HG03460 (cell line): ENCODE results near the gene CRLF1.
"Not testable (repeated sequence)": the region's sequence is repeated elsewhere in the genome, so short reads cannot be mapped to it uniquely, and the experiment has no call there.

Experiments used
- ATAC-seq: cut with Tn5 transposase; IDR thresholded peaks from one replicate; pipeline ENCODE4 v1.9.1; 2021; ENCODE audit not compliant: unreplicated experiment

The CRLF1 gene

GRCh38 chr19:18608805-18609716 is 2.5 kb upstream of the CRLF1 start:
- no peak for ATAC-seq

- no peak for ATAC-seq
Measured at GRCh38 chr19:18608102-18608804, 1.7 kb upstream of the CRLF1 start.

DNA sequence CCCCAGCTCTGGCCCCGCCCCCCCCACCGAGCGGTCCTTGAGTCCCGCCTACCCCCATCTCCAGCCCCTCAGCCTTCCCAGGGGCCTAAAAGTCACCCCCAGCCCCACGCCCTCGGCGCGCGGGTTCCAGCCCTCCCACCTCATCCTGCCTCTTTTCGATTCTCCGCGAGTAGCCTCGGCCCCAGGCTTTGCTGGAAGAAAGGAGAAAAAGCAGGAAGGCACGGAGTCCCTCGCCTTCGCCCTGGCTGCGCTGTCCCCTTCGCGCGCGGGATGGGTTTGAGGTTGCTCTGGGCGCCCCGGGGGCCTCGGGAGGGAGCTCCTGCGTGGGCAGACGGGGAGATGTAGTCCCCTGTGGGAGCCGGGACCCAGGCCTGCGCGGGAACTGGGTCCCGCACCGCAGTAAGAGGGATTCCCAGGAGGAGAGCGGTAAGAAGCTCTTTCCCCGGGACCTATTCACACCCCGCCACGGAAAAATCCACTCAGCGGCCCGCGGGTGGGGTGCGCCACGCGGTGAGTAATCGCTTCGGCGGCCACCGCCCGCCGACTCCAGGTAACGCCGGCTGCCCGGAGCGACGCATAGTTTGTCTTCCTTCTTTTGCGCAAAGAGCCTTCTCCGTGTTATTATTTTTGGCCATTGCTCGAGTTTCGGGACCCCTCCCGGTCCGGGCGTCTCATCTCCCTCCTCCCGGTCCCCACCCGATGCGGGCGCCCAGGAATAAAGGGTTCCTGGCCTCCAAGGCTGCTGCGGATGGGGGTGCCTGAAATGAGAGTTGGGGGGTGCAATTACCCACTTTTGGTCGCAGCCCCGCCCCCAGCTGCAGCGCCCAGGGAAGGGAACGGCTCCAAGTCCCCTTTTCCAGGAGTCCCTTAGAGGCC is 865 bp upstream of the CRLF1 start:
- no peak for ATAC-seq

DNA sequence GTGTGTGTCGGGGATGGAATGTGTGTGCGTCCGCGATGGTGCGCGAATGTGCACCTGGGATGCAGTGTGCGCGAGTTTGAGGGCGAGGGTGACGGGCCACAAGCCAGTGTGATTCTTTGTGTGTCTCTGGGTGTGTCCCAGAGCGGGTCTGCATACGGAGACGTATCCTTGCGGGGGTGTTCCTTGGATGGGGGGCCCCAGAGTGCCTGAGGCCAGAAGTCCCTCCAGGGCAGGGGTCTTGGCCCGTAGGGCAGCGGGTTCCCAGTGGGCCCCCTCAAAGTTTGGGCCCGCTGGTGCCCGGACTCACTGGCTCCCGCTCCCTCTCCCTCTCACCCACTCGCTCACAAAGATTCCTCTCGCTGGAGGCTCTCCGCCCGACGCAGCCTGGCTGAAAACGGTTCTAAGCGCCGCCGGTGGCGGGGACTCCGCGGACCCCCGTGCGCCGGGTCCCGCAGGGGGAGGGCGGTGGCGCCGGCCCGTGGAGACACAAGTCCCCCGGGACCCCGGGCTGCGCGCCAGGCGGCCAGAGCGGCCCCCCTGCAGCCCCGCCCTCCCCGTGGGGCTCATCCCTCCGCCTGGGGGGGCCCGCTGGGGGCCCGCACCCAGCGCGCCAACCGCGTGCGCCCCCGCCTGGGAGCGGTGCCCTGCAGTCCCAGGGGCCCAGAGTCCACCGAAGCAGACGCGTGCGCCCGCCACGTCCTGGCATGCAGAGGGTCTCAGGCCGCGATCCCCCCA is 886 bp downstream of the CRLF1 start:
- ATAC-seq: no peak

DNA sequence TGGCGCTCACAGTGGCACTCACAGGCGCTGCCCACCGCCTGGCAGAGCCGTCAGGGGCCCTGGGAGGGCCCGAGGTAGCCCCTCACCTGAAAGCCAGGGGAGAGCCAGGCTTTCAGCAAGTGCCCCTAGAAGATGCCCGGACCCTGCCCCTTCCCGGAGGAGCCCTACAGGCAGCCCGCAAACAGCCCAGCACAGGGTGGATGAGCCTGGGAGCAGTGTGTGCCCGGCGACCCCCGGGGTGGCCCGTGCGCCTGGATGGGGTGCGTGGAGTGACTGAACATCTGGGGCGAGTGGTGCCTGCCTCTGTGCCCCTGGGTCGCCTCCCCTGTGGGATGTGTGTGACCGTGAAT is 1.4 kb downstream of the CRLF1 start:
- ATAC-seq: no peak

DNA sequence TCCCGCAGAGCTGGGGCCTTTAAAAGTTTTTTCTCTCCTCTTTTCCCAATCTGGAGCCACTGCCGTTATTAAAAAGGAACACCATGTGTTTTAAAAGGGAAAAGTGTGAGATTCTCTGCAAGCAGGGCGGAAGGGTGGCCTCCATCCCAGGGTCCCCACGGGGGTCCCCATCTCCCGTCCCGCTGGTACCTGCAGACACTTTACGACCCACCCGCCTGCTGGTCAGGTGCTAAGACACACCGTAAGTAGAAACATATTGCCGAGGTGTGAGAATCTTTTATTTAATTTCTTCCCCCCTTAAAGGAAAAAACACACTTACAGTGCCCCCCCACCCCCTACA is 1.8 kb downstream of the CRLF1 start:
- ATAC-seq: no peak

DNA sequence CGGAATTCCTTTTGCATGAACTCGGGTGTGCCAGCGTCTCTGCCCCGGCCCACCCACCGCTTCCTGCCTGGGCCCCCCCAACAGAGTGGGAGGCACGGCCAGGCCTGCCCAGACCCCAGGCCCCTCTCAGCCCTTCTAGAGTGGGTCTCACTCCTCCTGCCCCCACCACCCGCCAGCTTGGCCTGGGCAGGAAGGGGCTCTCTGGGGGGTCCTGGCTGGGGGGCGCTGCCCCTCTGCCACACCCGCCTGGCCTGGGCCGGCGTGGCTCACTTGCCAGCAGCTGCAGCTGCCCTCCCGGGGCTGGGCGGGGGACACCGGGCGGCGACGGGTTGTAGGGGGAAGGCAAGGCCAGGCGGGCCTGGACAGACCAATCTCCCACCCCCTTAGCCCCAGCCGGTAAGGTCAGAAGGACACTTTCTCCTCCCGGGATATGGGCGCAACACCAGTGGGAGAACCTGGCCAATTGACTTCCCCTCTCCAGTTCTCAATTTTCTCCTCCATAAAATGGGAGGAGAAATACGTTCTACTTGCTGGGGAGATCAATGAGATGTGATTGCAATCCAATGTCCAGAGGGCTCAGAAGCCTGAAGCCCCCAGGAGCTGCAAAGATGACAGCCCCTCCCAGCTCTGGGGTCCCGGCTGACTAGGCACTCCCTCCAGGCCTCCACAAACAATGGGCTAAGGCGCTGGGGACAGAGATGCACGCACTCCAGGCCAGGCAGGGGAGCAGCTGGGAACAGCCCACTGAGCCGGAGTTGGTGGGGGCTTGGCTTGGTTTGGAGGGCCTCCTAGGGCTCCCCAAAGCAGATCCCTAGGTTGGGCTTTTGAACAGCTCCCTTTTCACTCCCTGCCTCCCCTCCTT is 2.4 kb downstream of the CRLF1 start:
- ATAC-seq: no peak

DNA sequence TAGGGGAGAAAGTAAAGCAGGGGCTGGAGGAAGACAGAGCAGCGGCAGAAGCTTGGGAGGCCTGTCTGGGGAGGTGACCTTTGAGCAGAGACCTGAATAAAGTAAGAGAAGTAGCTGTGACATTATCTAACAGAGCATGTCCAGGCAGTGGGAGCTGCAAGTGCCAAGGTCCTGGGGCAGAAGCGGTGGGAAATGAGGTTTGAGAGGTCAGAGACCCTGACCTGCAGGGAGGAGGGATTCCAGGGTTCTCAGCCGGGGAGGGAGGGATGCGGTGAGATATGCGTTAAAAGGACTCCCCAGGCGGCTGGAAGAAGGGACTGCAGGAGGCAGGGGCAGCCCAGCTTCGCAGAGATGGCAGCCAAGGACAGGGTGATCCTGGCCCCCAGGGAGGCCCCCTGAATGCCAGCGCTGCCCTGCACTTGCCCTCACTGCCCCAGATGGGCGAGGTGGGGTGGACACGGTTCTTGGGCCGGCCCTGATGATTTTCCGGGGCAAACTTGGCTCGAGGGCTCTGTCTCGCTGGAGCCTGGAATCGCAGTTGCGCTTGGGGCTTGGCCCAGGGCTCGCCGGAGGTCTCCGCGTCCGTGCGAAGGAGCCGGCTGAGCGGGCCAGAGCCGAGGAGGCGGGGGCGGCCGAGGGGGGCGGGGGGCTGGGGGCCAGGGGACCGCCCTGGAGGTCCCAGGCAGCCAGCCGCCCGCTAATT is 3.2 kb downstream of the CRLF1 start:
- no peak for ATAC-seq

DNA sequence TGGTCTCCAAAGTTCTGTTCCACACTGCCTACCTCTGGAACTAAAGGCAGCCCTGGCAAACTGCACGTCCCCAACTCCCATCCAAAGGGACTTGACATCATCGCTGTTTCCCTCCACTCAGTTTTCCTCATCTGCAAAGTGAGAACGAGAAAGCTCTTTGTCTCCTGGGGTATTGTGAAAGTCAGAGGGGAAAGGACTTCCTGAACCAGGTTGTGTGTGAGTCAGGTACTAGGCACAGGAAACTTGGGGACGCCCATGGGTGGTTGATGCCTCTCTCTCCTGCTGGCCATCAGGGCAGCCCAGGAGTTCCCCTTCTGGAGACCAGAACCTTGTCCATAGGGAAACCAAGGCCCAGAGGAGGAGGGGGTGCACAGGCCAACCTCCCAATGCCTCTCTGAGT is 4.7 kb downstream of the CRLF1 start:
- ATAC-seq: no peak

- ATAC-seq: not testable (repeated sequence)
Measured at GRCh38 chr19:18600692-18601397, 5.8 kb downstream of the CRLF1 start.

GRCh38 chr19:18599485-18599884 is 7.1 kb downstream of the CRLF1 start:
- no peak for ATAC-seq

GRCh38 chr19:18597809-18598660 is 8.6 kb downstream of the CRLF1 start:
- ATAC-seq: no peak

GRCh38 chr19:18596752-18597157 is 9.8 kb downstream of the CRLF1 start:
- ATAC-seq: no peak

DNA sequence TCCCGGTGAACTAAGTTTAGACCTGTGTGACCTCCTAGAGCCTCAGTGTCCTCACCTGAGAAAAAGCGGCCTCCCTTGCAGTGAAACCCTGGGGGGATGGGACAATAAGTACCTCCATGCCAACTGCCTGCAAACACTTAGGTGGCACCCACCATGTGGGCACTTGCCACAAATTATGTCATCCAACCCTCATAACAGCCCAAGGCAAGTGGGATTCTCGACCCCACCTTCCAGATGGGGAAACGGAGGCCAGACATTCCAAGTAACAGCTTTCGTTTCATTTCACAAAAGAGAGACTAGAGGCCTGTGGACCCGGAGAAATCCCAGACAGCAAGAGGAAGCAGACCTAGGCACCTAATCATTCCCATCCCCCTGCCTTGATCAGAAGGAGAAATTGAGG is 11.1 kb downstream of the CRLF1 start:
- ATAC-seq: no peak

DNA sequence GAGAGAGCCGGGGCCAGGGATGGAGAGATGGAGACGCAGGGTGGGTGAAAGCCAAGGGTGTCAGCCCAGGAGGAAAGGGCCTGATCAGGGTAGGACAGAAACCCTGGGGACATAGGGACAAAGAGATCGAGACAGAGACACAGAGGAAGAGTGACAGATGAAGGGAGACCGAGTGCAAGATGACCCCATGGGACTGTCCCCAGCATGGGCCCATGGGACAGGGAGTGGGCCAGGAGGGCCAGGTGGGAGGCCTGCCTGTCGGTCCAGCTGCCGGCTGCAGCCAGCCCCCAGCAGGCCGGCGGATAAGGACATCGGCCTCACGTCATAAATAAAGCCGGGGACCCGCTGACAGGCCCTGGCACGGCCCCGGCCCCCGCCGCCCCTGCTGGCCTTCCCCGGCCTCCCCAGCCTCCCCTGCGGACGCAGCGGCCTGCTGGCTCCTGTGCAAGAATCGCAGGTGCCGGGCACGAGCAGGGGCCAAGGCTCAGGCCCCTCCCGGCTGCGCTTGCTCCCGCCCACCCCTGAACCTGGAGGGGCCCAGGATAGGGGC is 11.7 kb downstream of the CRLF1 start:
- ATAC-seq: no peak

DNA sequence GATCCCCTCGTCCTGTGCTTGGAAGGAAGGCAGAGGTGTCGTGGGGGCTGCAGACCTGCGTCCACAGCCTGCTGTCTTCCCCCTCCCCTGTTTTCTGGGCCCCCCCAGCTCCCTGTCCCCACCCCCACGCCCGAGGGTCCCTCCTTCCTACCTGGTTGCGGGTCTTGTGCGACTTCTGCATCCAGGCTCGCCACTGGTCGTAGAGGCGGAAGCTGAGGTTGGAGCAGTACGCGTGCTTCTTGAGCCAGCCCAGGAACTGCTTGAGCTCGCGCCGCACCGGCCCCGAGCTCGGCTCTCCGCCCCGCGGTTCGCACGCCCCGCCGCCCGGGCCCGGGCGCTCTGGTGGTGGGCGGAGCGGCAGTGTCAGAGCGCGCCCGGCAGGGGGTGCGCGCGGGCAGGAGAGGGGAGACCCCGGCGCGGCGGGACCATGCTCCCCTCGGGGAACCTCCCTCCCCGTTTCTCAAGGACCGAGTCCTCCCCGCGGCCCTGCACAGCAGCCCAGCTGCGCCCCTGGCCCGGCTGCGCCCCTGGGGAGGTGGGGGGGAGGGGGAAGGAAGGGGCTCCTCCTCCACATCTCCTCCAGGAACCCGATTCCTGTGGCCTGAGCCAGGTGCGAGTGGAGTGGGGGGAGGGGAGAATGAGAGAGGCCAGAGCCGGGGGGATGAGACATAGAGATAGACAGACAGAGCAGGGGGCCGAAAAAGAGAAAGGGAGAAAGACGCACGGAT is 12.3 kb downstream of the CRLF1 start:
- ATAC-seq: no peak
